ENCODE results near the gene IQSEC3. TPM values are rescaled to one million over a fixed set of nuclear protein-coding genes. Genes with fewer than 3 reads are reported as not detected.

IQSEC3 gene
- total and polyA plus RNA-seq, 2 donors from 2014 or later, result 1.4 to 6.9 TPM

DNA sequence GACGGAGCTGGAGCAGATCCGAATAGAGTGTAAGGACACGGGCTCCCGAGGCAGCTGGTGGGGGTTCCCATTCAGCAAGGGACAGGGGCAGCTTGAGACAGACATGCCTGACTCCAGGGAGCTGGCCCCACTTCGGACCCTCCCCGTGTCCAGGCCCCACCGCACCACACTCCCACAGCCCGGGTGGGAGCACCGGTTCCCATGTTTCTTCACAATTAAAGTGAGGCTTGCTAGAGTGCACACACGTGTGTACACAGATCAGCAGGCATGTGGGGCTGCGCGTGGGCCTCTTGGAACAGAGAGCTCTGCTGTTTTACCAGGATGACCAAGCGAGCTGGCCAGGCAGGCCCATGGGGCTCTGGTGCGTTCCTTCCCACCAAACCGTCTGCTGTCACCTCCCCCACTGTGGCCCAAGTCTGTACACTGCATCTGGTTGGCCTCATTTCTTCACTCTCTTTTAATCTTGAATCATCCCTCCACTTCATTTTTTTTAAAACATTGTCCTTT is 99.3 kb downstream of the IQSEC3 start:
- intact Hi-C loops (cut with DNase I), result no loop called here
- H3K4me3 ChIP-seq (ENCODE audit: low read length in 3 of 3), result no peak overlapping the region
- no peak for DNase-seq
- H3K4me1 ChIP-seq (ENCODE audit: control insufficient read depth in 2 of 3, insufficient read depth in 2 of 3, low read depth in 1 of 3, low read length in 3 of 3), result peaks cover 0 to 21% (median 16%) of the 10 kb centered on the region in 3 donors
- H3K9ac ChIP-seq (ENCODE audit: low read length in 3 of 3), result no peak overlapping the region
- no peaks in the 10 kb centered on the region for H3K27me3 ChIP-seq (ENCODE audit: control insufficient read depth, insufficient read depth, low read length)
- H3K27ac ChIP-seq (ENCODE audit: low read depth in 2 of 2, low read length in 2 of 2), result no peak overlapping the region
- H3K36me3 ChIP-seq (ENCODE audit: control insufficient read depth in 2 of 3, insufficient read depth in 3 of 3, low read length in 3 of 3), result no peaks in the 10 kb centered on the region
- TF ChIP-seq, protein P1, sequence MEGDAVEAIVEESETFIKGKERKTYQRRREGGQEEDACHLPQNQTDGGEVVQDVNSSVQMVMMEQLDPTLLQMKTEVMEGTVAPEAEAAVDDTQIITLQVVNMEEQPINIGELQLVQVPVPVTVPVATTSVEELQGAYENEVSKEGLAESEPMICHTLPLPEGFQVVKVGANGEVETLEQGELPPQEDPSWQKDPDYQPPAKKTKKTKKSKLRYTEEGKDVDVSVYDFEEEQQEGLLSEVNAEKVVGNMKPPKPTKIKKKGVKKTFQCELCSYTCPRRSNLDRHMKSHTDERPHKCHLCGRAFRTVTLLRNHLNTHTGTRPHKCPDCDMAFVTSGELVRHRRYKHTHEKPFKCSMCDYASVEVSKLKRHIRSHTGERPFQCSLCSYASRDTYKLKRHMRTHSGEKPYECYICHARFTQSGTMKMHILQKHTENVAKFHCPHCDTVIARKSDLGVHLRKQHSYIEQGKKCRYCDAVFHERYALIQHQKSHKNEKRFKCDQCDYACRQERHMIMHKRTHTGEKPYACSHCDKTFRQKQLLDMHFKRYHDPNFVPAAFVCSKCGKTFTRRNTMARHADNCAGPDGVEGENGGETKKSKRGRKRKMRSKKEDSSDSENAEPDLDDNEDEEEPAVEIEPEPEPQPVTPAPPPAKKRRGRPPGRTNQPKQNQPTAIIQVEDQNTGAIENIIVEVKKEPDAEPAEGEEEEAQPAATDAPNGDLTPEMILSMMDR (IDR thresholded peaks at IDR 0.05; ENCODE audit: borderline replicate concordance, extremely low read depth, insufficient read depth), result no peak
- no peaks in the 10 kb centered on the region for H3K9me3 ChIP-seq (ENCODE audit: control insufficient read depth in 2 of 3, insufficient read depth in 1 of 3, low read length in 3 of 3)
- FAIRE-seq, result no peak

DNA sequence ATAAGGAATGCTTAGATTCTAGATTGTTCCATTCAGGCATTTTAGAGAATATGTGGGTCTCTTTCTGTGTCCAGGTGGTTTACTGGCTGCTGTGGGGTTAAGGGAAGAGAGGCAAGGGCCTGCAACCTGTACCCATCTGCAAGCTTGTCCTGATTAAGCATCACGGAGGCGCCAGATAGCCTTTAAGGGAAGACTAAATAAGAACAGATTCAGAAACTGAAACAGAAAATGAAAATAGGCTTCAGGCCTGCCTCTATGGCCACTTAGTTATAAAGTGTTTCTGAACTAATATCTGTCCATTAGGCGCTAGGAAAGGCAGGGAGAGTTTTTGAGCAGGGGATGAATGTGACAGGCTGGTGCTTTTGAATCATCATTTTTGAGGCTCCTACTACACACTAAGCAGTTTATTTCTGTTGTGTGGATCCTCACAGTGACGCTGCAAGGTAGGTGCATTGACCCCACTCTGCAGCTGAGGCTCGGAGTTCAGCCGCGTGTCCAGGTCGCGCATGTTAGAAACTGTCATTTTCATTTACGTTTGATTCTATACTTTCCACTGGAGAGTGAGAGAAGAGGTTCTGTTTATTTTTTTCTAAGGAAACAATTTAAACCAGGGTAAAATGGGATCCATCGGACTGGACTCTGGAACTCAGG is 100.0 kb downstream of the IQSEC3 start:
- Histone ChIP-seq H3K27me3 (ENCODE audit: control insufficient read depth, insufficient read depth, low read length) (no peaks in the 10 kb centered on the region), H3K4me1 (ENCODE audit: control insufficient read depth in 2 of 3, insufficient read depth in 2 of 3, low read depth in 1 of 3, low read length in 3 of 3) (peaks cover 0 to 21% (median 16%) of the 10 kb centered on the region in 3 donors), H3K9ac (ENCODE audit: low read length in 3 of 3) (no peak overlapping the region), H3K9me3 (ENCODE audit: control insufficient read depth in 2 of 3, insufficient read depth in 1 of 3, low read length in 3 of 3) (no peaks in the 10 kb centered on the region), H3K4me3 (ENCODE audit: low read length in 3 of 3) (no peak overlapping the region), H3K27ac (ENCODE audit: low read depth in 2 of 2, low read length in 2 of 2) (peak overlapping the region in 1 of 2 donors; percentile 14), H3K36me3 (ENCODE audit: control insufficient read depth in 2 of 3, insufficient read depth in 3 of 3, low read length in 3 of 3) (no peaks in the 10 kb centered on the region)
- DNase-seq (no peak), FAIRE-seq (no peak)
- TF ChIP-seq, protein P1 (IDR thresholded peaks at IDR 0.05; ENCODE audit: borderline replicate concordance, extremely low read depth, insufficient read depth), result no peak
- intact Hi-C loops (cut with DNase I), result no loop called here

- intact Hi-C loops (cut with DNase I), result no loop called here
- H3K4me3 ChIP-seq (ENCODE audit: low read length in 3 of 3), result no peak overlapping the region
- no peaks in the 10 kb centered on the region for H3K9me3 ChIP-seq (ENCODE audit: control insufficient read depth in 2 of 3, insufficient read depth in 1 of 3, low read length in 3 of 3)
- peak in 1 of 5 donors; percentile 42 for DNase-seq
- TF ChIP-seq, protein P1 (IDR thresholded peaks at IDR 0.05; ENCODE audit: borderline replicate concordance, extremely low read depth, insufficient read depth), result no peak
- peak overlapping the region in 1 of 2 donors; percentile 10 for H3K27ac ChIP-seq (ENCODE audit: low read depth in 2 of 2, low read length in 2 of 2)
- H3K27me3 ChIP-seq (ENCODE audit: control insufficient read depth, insufficient read depth, low read length), result no peaks in the 10 kb centered on the region
- no peak for FAIRE-seq
- H3K4me1 ChIP-seq (ENCODE audit: control insufficient read depth in 2 of 3, insufficient read depth in 2 of 3, low read depth in 1 of 3, low read length in 3 of 3), result peaks cover 0 to 21% (median 16%) of the 10 kb centered on the region in 3 donors
- no peaks in the 10 kb centered on the region for H3K36me3 ChIP-seq (ENCODE audit: control insufficient read depth in 2 of 3, insufficient read depth in 3 of 3, low read length in 3 of 3)
- no peak overlapping the region for H3K9ac ChIP-seq (ENCODE audit: low read length in 3 of 3)
Observed at GRCh38 chr12:167959-168600, 101.5 kb downstream of the IQSEC3 start.

Measured in kidney (tissue), 14 donors.